ENCODE measurements around the gene OR10H3. TPM values are rescaled to one million over a fixed set of nuclear protein-coding genes. Genes with fewer than 3 reads are reported as not detected.
"Not testable (repeated sequence)": the region's sequence is repeated elsewhere in the genome, so short reads cannot be mapped to it uniquely, and the experiment has no call there.

The OR10H3 gene
- polyA plus RNA-seq, 6 donors from 2014 or later = not detected

DNA sequence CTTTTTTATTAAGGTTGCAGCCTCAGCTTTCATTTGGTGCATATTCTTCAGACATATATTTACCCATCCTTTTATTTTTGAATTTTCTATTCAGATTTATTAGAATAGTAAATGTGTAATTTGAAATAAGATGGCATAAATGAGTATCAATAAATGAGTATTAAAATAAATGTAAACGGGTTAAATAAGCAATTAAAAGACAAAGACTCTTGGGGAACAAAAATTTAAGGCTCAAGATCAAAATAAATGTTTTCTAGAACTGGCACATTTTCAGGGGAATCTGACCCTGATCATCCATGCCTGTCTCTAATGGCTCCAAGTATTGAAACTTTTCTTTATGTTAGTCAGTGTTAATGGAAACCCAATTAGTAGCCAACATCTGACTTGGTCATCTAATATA lies 3.0 kb downstream of the OR10H3 start:
- peaks cover 6 to 14% of the 10 kb centered on the region in 2 donors for H3K36me3 Mint-ChIP-seq
- ATAC-seq (ENCODE audit: low read depth in 2 of 2) (no peak), DNase-seq (no peak)
- H3K4me1 Mint-ChIP-seq = no peaks in the 10 kb centered on the region
- peaks cover 42 to 49% (median 43%) of the 10 kb centered on the region in 3 donors for H3K27me3 Mint-ChIP-seq
- H3K9me3 Mint-ChIP-seq = peaks cover 6 to 29% (median 18%) of the 10 kb centered on the region in 7 donors
- H3K27ac Mint-ChIP-seq = no peak overlapping the region
- no peak overlapping the region for H3K4me3 Mint-ChIP-seq

DNA sequence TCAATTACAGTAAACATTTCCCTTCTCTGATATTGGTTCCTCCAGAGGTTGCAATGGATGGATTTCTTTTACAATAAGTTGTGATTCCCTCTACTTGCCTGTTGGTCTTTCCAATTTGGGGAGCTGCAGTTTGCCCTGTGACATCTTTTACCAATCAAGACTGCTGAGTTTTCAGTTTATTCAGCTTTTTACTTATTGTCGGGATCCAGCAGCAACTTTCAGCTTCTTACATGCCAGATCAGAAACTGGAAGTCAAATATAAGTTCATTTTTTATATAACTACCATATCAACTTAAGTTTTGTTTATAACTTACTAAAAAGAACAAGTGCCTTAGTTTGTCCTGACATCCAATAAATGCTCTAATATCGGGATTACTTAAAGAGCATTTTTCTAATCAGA lies 10.5 kb downstream of the OR10H3 start:
- no peak for DNase-seq
- H3K27me3 Mint-ChIP-seq = peaks cover 47 to 68% (median 51%) of the 10 kb centered on the region in 3 donors
- no peak overlapping the region for H3K4me3 Mint-ChIP-seq
- ATAC-seq (ENCODE audit: low read depth in 2 of 2) = no peak
- H3K27ac Mint-ChIP-seq = no peak overlapping the region
- H3K4me1 Mint-ChIP-seq = no peaks in the 10 kb centered on the region
- peaks cover 0 to 13% (median 4%) of the 10 kb centered on the region in 7 donors for H3K9me3 Mint-ChIP-seq
- no peaks in the 10 kb centered on the region for H3K36me3 Mint-ChIP-seq

DNA sequence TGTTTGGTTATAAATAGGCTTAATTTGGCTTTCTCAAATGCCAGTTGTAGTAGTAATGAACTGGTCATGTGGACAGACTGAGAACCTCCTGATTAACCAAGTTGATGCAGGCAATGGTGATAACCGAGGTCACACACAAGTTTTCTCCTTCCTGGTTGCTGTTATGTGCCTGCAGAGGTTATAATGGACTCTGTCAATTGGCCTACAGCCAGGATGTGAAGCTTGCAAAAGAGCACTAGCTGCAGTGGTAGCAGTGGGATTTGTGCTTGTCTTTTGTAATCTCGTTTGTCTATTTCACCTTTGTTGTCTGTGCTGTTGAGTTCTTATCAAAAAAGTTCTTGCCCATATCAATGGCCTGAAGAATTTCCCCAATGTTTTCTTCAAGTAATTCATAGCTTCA lies 20.6 kb downstream of the OR10H3 start:
- Mint-ChIP-seq H3K9me3 (peaks cover 0 to 12% (median 5%) of the 10 kb centered on the region in 7 donors), H3K36me3 (peaks cover 0 to 6% of the 10 kb centered on the region in 2 donors), H3K4me3 (no peak overlapping the region), H3K4me1 (peaks cover 0 to 3% (median 0%) of the 10 kb centered on the region in 3 donors), H3K27me3 (peaks cover 38 to 91% (median 59%) of the 10 kb centered on the region in 3 donors), H3K27ac (no peak overlapping the region)
- DNase-seq (no peak), ATAC-seq (ENCODE audit: low read depth in 2 of 2) (no peak)

DNA sequence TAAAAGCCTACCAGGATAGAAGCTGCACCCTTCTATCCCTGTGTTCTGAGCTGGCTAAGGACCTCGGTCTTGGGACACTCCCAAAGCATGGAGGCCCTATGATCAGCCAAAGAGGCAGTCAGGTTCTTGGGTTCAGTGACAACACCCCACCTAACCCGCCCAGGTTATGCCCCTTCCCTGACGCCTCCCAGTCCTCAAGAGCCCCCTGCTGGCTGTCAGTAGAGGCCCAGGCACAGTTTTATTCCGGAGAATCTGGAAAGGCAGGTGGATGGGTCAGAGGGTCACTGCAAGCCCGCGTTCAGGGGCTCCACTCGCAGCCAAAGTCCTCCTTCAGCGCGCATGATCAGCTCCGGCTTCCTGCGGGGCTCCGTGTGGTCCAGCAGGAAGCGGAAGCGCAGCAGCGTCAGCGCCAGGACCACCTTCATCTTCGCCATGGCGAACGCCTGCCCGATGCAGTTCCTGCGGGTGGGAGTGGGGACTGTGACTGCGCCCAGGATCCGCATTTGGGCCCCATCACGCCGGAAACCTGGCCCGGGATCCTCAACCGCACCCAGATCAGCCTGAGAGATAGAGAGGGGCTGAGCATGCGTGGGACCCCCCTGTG lies 22.3 kb downstream of the OR10H3 start:
- H3K4me1 Mint-ChIP-seq = peaks cover 0 to 3% (median 0%) of the 10 kb centered on the region in 3 donors
- ATAC-seq (ENCODE audit: low read depth in 2 of 2) (no peak), DNase-seq (no peak)
- no peak overlapping the region for H3K4me3 Mint-ChIP-seq
- peaks cover 0 to 12% (median 5%) of the 10 kb centered on the region in 7 donors for H3K9me3 Mint-ChIP-seq
- peaks cover 0 to 6% of the 10 kb centered on the region in 2 donors for H3K36me3 Mint-ChIP-seq
- H3K27me3 Mint-ChIP-seq = peaks cover 43 to 84% (median 64%) of the 10 kb centered on the region in 3 donors
- H3K27ac Mint-ChIP-seq = no peak overlapping the region

DNA sequence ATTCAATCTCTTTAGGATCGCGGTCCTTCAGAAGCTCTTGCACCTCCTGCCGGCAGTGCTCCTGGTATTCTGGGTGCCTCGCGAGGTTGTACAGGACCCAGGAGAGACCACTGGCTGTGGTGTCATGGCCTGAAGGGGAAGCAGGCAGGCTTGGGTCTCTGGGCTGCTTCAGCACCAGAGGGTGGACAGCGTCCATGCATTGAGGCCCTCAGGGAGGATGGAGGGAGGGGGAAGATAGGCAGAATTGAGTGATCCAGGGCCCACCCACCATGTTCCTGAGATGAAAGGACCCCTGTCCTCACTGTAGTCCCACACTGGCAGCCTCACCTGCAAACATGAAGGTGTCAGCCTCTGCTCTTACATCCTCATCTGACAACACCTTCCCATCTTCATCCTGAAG lies 31.8 kb downstream of the OR10H3 start:
- Mint-ChIP-seq H3K9me3 (peaks cover 0 to 15% (median 3%) of the 10 kb centered on the region in 7 donors), H3K4me1 (no peaks in the 10 kb centered on the region), H3K27me3 (peaks cover 53 to 84% (median 57%) of the 10 kb centered on the region in 3 donors), H3K4me3 (peak overlapping the region in 1 of 8 donors; percentile 48), H3K36me3 (no peaks in the 10 kb centered on the region), H3K27ac (peak overlapping the region in 1 of 6 donors; percentile 89)
- DNase-seq (no peak), ATAC-seq (ENCODE audit: low read depth in 2 of 2) (no peak)

DNA sequence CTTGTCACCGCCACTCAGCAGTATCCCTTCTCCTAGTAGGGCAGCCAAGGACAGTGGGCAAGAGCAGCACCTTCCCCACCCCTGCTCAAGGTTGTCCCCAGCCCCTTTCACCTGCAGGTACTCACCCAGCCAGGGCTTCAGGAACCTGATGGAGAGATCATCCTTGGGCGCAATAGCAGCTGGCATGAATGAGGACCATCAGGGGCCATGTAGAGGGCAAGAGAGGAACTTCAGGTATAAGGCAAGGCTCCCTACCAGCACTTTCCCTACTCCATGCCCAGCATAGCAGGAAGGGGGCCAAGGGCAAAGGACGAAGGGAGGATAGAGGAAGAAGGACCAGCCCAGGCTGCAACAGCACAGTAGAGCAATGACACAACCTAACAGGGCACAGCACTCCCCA lies 36.4 kb downstream of the OR10H3 start:
- not testable (repeated sequence) for H3K36me3 Mint-ChIP-seq; H3K4me3 Mint-ChIP-seq; H3K27ac Mint-ChIP-seq; DNase-seq; ATAC-seq (ENCODE audit: low read depth in 2 of 2); H3K4me1 Mint-ChIP-seq
- Mint-ChIP-seq H3K27me3 (peaks cover 46 to 85% (median 78%) of the 10 kb centered on the region in 3 donors), H3K9me3 (peaks cover 0 to 13% (median 4%) of the 10 kb centered on the region in 7 donors)

DNA sequence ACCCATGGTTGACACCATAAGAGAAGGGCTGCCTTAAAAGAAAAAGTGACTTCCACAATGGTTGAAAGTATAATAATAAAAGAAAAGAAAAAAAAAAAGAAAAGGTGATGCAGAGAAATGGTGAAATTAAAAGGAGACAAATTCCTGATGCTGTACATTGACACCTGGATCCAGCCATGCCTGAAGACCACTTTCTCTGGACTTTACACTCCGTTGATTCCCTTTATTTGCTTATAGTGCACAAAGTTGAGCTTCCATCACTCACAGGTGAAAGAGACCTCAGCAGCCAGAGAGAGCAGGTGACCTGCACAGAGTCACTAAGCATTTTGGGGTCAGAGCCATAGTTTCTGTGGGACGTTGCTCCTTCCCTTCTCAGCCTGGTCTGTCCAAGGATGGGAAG lies 37.5 kb downstream of the OR10H3 start:
- Mint-ChIP-seq H3K27ac (no peak overlapping the region), H3K36me3 (peaks cover 0 to 8% of the 10 kb centered on the region in 2 donors), H3K27me3 (peaks cover 39 to 74% (median 68%) of the 10 kb centered on the region in 3 donors), H3K4me1 (peaks cover 0 to 8% (median 0%) of the 10 kb centered on the region in 3 donors), H3K9me3 (peaks cover 0 to 13% (median 4%) of the 10 kb centered on the region in 7 donors), H3K4me3 (no peak overlapping the region)
- no peak for ATAC-seq (ENCODE audit: low read depth in 2 of 2)
- DNase-seq = no peak

DNA sequence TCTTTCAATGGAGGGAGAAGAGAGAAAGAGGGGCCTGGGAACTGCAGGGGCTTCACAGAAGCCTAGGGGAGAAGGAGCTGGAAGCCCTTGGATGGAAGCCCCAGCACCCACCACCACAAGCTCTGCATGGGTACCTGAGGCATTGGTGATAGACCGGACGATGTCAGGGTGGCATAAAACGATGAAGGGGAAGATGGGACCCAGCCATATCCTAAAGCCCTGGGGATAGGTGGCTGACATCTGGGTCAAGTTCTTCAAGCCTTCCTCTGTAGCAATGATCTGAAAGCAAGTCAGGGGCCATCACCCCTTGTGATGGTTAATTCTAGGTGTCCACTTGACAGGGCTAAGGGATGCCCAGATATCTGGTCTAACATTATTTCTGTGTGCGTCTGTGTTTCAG lies 38.5 kb downstream of the OR10H3 start:
- no peak overlapping the region for H3K4me3 Mint-ChIP-seq
- peaks cover 0 to 8% of the 10 kb centered on the region in 2 donors for H3K36me3 Mint-ChIP-seq
- H3K4me1 Mint-ChIP-seq = peaks cover 0 to 8% (median 4%) of the 10 kb centered on the region in 3 donors
- DNase-seq (no peak), ATAC-seq (ENCODE audit: low read depth in 2 of 2) (no peak)
- H3K9me3 Mint-ChIP-seq = peaks cover 0 to 13% (median 4%) of the 10 kb centered on the region in 7 donors
- no peak overlapping the region for H3K27ac Mint-ChIP-seq
- H3K27me3 Mint-ChIP-seq = peaks cover 32 to 67% (median 62%) of the 10 kb centered on the region in 3 donors

DNA sequence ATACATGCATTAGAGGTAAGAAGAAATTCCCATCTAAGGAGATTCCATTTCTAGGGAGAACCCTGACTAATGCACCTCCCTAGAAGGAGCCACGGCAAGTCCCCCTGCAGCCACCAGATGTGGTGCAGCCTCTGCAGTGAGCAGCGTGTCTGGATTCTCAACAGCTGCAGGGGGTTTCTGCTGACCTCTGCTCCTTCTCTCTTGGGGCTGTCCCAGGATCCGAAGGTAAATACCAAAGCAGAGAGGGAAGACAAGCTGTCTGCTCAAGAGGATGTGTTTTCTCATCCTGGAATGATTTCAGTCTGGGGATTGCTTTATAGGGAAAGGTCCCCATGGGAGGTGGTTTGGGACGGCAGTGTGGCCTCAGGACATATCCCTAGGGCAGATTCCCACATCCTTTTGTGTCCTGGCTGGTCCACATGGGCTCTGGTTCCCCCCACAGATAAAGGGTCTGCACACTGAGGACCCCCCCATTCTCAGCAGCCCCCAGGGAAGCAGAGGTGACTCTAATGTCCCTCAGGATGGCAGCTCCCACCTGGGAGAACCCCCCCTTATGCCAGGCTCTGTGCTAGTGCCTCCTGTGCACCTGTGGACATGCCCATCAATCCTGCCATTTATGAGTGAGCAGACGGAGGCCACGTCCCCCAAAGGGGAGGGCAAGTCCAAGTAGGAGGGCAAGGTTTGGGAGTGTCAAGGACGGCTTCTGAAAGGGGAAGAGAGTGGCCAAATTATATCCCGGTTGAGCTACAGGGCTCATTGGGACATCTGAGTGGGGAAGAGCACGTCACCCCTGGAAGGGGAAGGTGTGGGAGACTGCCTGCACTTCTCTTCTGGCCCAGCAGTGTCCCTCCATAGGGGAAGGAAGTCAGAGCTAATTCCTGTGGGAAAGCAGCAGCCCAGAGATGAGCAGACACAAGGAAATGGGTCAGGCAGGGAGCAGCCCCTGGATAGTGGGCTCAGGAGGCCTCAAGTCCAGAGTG lies 39.5 kb downstream of the OR10H3 start:
- DNase-seq (no peak), ATAC-seq (ENCODE audit: low read depth in 2 of 2) (no peak)
- peaks cover 0 to 8% of the 10 kb centered on the region in 2 donors for H3K36me3 Mint-ChIP-seq
- H3K4me1 Mint-ChIP-seq = peaks cover 0 to 8% (median 4%) of the 10 kb centered on the region in 3 donors
- peaks cover 24 to 66% (median 54%) of the 10 kb centered on the region in 3 donors for H3K27me3 Mint-ChIP-seq
- H3K9me3 Mint-ChIP-seq = peaks cover 0 to 7% (median 4%) of the 10 kb centered on the region in 7 donors
- H3K27ac Mint-ChIP-seq = no peak overlapping the region
- no peak overlapping the region for H3K4me3 Mint-ChIP-seq

DNA sequence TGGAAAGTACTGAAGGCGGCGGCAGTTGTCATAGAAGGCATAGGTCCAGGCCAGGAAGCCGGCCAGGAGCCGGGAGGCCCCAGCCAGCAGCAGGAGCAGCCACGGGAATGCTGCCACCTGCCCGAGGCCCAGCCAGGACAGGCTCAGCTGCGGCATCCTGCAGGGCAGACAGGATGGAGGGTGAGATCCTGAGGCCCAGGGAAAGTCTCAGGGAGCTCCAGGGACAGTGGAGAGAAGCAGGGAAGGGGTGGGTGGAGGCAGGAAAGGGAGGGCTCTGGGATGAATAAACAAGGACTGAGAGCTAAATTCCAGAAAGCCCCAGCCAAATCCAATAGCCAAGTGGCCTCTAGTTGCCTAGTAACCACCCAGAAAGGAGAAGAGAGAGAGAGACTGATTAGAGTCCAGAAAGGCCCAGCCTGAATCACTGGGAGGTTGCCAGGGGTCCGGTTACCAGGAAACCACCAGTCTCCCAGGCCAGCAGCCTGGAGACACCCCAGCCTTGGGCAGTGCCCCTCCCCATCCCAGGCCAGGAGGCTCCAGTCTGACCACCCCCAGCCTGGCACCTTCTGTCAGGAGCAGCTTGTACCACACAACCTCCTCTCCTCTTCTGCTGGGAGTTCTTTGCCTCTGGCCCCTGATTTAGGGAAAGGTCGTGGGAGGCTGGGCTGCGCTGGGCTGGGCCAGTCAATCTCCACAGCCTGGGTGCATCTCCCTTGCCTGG lies 42.1 kb downstream of the OR10H3 start:
- H3K27ac Mint-ChIP-seq = no peak overlapping the region
- ATAC-seq (ENCODE audit: low read depth in 2 of 2) = no peak

DNA sequence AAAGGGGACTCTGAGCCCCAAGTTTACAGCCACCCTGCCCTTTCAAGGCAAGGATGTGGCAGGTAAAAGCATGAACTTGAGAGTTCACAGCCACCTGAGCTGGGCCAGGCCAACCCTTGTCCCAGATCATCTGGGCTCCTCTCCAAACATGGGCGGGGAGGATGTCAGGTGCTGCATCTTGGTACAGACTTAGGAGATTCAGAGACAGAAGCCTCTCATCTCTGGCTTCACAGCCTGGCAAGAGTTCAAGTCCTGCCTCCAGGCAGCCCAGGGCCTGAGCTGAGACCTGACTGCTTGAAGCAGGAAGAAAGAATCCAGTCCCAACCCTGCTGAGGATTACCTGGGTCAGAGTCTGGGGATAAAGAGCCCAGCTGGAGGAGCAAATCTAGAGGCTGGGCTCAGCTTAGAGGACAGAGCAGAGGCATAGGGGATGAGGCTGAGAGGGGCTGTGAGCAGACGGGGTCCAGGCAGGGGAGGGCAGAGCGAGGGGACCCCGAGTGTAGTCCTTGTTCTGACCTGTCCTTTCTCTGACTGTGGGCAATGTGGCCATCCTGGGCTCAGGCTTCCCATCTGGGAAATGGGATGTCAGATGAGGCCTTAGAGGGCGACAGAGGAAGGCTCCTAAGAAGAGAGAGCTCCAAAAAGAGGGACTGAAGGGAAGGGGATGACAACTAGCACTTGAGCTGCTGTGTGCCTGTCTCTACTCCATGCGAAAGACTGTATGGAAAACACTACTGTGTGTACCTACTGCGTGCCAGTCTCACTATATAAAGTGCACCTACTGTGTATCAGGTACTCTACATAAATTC lies 43.0 kb downstream of the OR10H3 start:
- peaks cover 0 to 8% (median 4%) of the 10 kb centered on the region in 3 donors for H3K4me1 Mint-ChIP-seq
- H3K4me3 Mint-ChIP-seq = no peak overlapping the region
- ATAC-seq (ENCODE audit: low read depth in 2 of 2) = no peak
- H3K36me3 Mint-ChIP-seq = peaks cover 0 to 8% of the 10 kb centered on the region in 2 donors
- no peak for DNase-seq
- peak overlapping the region in 1 of 6 donors; percentile 31 for H3K27ac Mint-ChIP-seq
- H3K9me3 Mint-ChIP-seq = peaks cover 0 to 15% (median 2%) of the 10 kb centered on the region in 7 donors
- H3K27me3 Mint-ChIP-seq = peaks cover 17 to 53% (median 33%) of the 10 kb centered on the region in 3 donors

More for the DNA sequence above, 42.1 kb downstream of the OR10H3 start:
- peaks cover 0 to 8% of the 10 kb centered on the region in 2 donors for H3K36me3 Mint-ChIP-seq
- H3K27me3 Mint-ChIP-seq = peaks cover 14 to 60% (median 42%) of the 10 kb centered on the region in 3 donors
- H3K9me3 Mint-ChIP-seq = peaks cover under 1 to 10% (median 4%) of the 10 kb centered on the region in 7 donors
- no peak for DNase-seq
- H3K4me1 Mint-ChIP-seq = peaks cover 0 to 8% (median 4%) of the 10 kb centered on the region in 3 donors
- H3K4me3 Mint-ChIP-seq = peak overlapping the region in 1 of 8 donors; percentile 22

DNA sequence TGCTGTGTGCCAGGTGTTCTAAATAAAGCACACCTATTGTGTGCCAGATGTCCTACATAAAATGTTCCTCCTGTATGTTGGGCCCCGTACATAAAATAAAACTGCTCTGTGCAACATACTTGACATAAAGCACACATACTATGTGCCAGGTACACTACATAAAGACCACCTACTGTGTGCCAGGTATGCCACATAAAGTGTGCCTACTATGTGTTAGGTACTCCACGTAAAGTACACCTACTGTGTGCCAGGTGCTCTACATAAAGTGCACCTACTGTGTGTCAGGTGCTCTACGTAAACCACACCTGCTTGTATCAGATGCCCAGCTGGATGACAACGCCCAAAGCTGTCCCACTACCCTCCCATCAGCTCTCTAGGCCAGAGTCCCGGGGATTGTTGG lies 43.9 kb downstream of the OR10H3 start:
- DNase-seq = no peak
- Mint-ChIP-seq H3K4me3 (no peak overlapping the region), H3K27ac (no peak overlapping the region), H3K36me3 (peaks cover 0 to 8% of the 10 kb centered on the region in 2 donors), H3K9me3 (peaks cover 0 to 11% (median 2%) of the 10 kb centered on the region in 7 donors), H3K4me1 (peaks cover 0 to 8% (median 4%) of the 10 kb centered on the region in 3 donors), H3K27me3 (peaks cover 12 to 45% (median 25%) of the 10 kb centered on the region in 3 donors)
- no peak for ATAC-seq (ENCODE audit: low read depth in 2 of 2)
